GM18498 (cell line): ENCODE data around the gene B9D2.

Experiments
- ATAC-seq: cut with Tn5 transposase; IDR thresholded peaks from one replicate; pipeline ENCODE4 v1.9.1; 2021; ENCODE audit warnings: mild to moderate bottlenecking, moderate library complexity; ENCODE audit not compliant: unreplicated experiment

B9D2 gene

GRCh38 chr19:41311613-41312012 lies 52.3 kb downstream of the B9D2 start:
- ATAC-seq, result no peak

- ATAC-seq, result no peak
Observed at GRCh38 chr19:41311072-41311471, 52.9 kb downstream of the B9D2 start.

DNA sequence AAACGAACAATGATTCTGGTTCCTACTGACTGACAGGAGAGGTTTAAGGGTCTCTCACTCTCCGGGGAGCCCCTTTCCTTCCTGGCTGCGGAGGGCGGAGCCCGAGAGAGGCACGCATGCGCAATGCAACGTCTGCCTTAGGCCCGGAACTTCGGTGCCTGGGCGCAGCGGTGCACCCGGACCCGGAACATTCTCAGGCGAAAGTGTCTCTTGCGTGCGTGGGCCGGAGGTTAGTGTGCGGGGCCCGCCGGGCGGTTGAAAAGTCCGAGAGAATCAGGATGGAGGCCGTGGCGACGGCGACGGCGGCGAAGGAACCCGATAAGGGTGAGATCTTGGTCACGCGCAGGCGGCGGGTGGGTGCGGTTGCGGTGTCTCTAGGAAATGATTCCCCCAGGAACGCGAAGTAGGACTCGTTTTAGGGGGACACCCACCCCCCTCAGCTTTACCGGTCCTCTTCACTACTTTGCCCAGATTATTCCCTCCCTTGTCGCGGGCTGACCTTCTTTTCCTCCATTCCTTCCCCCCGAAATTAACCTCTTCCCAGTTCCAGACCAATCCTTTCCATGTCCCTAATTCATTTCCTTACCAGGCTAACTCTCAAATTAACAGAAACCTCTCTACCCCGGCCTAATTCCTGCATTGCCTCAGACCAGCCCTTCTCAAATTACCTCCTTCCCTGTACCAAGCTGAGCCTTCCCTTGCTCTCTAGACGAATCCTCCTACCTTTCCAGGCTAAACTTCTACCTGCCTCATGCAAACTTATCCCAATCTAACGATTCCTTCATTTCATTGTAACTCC lies 53.7 kb downstream of the B9D2 start, which contains the start of gene CCDC97:
Gene CCDC97 (plus strand): TSS at position 140 of the 799 bp plus-strand sequence. CDS start 139 bp downstream, at position 279.
- ATAC-seq, result peak; percentile 68

GRCh38 chr19:41309180-41310032 lies 54.5 kb downstream of the B9D2 start:
- ATAC-seq, result no peak

GRCh38 chr19:41308450-41309179 lies 55.3 kb downstream of the B9D2 start:
- peak; percentile 34 for ATAC-seq

- ATAC-seq, result no peak
Observed at GRCh38 chr19:41307954-41308449, 55.9 kb downstream of the B9D2 start.

DNA sequence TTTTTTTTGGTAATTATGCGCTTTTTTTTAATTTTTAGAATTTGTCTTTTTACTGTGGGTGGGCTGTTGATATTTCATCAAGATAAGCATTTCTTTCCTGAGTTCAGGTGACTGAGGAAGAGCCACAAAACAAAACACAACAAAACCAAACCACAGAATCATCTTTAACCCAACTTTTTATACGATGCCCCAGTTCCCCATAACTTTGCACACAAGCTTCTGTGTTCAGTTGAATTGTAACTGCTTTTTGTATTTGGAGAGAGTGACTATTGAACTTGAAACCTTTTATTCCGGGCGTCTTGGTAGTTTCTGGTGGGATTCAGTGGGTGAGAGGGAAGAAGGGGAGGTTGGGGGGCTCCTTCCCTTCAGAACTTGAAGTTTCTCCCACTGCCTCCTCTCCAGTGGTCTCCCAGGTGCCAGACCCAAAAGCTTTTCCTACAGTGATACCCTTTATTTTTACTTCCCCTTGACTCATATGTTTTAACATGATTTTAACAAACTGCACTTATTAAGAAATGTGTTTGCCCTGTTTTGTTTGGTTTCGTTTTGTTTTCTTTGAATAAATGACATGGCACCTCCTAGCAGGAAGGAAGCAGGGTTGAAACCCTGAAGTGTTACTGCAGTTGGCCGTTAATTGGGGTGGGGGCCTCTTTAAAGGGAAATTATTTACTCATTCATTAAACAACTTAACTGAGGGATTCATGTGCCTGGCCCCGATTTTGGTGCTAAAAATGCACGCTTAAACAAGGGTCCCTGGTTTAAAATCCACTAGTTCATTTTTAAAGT lies 56.7 kb downstream of the B9D2 start:
- ATAC-seq, result no peak

GRCh38 chr19:41305927-41306793 lies 57.8 kb downstream of the B9D2 start:
- no peak for ATAC-seq

DNA sequence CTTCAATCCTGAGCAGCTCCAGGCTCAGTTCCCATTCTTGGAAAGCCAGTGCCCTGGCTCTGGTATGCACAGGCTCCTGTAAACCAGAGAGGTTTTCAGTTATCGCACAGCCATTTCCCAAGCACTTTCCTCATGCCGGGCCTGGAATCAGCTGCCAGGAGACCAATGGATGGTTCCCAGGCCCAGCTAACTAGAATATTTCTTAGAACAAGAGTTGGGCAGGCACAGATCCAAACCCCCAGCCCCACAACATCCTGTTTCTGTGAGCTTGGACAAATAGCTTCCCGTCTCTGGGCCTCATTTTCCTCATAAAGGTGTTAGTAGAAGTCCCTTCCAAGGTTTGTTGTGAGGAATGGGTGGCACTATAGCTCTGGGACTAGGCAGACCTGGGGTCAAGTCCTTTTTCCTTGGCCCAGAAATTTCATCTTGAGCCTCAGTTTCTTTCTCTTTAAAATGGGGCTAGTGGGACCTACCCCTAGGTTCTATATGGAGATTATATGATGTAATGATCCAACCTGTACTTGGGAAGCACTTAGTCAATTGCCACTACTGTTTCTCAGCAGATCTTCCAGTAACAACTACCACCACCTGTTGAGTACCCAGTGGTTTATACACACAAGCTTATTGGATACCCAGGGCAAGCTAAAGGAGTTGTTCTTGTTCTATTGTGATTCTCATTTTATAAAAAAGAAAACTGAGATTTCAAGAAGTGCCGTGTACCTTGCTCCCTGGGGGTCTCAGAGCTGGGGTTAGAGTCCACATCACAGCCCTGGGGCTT lies 59.1 kb downstream of the B9D2 start:
- no peak for ATAC-seq
